GM04503 (cell line): Measurements from ENCODE around the gene IFIT5.
"Not testable (repeated sequence)": the region's sequence is repeated elsewhere in the genome, so short reads cannot be mapped to it uniquely, and the experiment has no call there.

Experiments used
- DNase-seq: peaks from one replicate; pipeline ENCODE4 v3.0.0-alpha.2; 2012; ENCODE audit warnings: low read depth

IFIT5 gene, protein sequence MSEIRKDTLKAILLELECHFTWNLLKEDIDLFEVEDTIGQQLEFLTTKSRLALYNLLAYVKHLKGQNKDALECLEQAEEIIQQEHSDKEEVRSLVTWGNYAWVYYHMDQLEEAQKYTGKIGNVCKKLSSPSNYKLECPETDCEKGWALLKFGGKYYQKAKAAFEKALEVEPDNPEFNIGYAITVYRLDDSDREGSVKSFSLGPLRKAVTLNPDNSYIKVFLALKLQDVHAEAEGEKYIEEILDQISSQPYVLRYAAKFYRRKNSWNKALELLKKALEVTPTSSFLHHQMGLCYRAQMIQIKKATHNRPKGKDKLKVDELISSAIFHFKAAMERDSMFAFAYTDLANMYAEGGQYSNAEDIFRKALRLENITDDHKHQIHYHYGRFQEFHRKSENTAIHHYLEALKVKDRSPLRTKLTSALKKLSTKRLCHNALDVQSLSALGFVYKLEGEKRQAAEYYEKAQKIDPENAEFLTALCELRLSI

DNA sequence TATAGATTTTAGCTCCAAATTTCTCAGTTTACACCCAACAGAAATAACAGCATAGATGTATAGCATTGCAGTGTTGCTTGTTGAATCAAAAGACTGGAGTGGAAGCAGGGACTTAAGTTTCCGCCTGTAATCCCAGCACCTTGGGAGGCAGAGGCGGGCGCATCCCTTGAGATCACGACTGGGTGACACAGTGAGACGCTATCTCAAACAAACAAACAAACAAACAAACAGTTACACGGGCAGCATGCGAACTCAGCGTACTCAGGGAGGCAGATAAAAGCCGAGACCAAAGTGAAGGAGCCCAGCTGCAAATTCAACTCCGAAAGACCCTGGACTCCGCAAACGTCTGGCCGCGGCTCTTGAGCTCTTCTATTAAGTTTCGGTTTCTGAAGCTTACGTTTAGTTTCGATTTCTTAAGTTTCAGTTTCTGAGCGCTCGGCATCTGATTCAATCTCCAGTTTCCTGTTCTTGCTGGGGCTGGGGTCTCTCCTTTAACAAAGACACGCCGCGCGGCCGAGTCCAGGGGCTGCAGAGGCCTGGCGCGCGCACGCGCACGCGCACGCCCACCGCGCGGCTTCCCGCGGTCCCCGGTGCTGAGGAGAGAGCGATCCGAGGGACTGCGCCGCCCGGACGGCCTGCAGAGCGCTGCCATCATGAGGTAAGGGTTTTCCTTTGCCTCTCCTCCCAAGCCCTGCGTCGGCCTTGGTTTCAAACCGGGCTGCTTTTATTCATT lies at the start of gene IFIT5:
TSS of gene IFIT5 (plus strand) at position 423 of the 733 bp plus-strand sequence. CDS start at position 654, 231 bp downstream.
- DNase-seq, result peak; percentile 32

DNA sequence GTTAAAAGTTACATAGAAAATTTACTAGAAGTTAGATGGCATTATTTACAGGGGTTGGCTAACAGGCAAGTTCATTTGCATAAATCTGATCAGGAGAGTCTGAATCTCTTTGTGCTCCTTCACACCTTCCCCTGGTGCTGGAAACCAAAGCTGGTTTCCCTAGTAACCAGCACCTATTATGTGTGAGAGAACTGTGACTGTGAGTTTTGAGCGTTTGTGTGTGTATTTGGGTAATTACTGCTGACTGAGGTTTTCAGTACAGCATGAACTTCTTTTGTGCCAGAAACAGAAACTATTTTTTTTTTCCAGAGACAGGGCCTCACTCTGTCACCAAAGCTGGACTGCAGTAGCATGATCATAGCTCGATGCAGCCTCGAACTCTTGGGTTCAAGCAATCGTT lies 46.8 kb upstream of the IFIT5 start:
- no peak for DNase-seq

DNA sequence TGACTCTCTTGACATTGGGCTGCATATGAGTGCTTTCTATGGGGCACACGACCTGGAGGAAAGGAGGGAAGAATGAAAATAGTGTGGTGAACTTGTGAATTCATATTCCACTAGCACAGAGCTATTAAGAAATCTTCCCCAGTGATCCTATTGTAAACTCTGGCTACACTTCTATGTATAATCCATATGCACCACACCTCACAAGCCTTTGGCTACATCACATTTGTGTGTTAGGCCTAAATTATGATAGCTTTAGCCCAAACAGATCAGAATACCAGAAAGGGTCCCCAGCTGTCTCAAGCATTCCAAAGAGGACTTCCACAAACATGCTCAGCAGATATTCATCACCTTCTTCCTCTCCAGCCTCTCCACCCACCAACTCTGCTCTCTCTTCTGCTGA lies 46.2 kb upstream of the IFIT5 start:
- no peak for DNase-seq

DNA sequence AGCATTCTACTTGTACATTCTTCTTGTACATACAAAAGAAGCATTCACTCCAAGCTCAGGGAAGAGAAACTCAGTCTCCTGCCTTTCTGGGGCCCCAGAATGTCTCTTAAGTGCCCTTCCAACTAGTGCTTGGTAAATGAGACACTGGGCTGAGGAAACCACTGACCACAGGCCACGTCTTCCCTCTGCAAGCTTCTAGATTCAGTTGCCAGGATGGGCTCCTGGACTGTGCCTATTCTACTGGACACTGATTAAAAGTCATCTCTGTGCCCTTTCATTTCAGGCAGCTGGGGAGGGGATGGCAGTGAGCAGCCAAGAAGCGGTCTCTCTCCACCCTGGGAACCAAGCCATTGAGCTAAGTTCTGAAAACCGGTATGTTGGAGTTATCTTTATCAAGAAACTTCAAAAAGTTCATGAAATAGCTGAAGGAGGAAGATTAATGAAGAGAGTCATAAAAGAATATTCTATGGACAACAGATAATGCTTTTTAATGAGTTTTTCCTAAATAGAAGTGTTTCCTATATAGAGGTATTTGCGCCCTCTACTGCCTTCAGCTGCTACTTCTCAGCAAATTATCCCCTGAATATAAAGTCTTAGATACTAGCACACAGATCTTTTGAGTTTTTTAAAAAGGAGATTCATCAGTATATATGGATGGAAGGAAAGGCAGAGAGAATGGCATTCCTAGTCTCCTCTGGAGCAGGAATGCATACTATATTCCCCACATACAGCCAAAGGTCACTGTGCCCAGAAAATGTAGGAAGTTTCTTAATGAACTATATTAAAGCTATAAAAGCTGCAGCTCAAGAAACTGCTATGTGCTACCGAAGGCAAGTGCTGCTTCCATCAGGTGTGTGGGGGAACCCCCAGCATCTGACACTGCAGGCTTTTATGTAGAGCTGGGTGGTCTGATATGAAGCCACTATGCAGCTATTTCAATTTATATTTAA lies 44.9 kb upstream of the IFIT5 start:
- no peak for DNase-seq

DNA sequence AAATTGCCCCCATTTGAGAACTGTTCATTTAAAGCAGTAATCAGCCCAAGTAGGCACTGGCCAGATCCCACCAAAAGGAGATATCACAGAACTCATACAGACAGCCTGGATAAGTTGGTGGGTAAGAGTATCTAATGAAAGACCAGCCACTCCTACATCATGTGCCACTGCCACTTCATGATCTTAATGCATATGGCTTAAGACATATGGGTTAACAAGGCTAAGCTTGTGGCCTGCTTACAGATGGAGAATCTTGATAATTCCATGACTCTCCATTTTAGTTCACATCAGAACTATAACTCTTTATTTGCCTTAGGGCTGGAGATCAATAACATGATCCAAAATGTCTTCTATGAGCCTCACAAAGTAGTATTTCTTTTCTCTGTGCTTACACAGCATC lies 43.3 kb upstream of the IFIT5 start:
- DNase-seq, result no peak

DNA sequence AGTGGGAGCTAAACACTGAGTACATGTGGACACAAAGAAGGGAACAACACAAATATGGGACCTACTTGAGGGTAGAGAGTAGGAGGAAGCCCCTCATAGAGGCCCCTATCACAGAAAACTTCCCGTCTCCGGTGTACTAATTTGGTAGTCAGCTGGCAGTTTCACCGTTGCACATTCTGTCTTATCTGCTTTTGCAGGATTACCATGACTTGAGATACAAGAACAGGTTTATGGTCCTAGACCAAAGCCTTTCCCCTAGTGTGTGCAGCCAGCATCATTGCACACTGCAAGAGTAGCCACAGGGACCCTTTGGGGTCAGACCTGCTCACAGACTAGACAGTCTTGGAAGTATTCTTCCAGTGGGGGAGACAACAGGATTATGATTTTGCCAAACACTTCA lies 42.4 kb upstream of the IFIT5 start:
- no peak for DNase-seq

DNA sequence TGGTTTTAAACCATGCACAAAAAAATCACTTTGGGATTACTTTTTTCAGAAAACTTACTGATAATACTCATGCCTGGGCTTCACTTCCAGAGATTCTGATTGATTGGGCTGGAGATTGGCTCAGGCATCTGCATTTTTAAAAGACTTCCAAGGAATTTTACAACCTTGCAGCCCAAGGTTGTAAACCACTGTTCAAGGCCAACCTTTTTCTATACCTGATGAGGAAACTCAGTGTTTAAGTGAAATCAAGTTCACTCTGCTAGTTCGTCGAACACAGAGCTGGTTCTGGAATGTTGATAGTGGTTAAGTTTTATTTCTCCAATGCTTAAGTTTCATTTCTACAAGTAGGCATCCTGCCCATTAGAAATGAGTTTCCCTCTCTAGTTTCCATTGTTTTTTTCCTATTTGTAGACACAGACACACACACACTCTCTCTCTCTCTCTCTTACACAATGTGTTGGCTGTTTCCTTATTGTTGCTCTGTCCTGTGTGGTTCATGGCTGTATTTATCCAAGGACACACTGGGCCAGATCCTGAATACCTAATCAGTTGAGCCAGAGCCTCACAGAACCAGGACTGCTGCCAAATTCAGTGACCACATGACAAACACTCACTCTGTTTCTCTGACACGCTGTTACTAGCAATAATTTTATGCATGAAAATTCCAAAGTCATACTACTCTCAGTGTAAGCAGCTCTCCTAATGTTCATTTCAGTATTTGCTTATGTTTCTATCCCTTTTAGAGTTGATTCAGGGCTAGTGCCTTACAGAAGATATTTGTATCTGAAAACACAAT lies 40.3 kb upstream of the IFIT5 start:
- DNase-seq, result peak; percentile 99

- no peak for DNase-seq
Measured at GRCh38 chr10:89374713-89375141, 39.6 kb upstream of the IFIT5 start.

DNA sequence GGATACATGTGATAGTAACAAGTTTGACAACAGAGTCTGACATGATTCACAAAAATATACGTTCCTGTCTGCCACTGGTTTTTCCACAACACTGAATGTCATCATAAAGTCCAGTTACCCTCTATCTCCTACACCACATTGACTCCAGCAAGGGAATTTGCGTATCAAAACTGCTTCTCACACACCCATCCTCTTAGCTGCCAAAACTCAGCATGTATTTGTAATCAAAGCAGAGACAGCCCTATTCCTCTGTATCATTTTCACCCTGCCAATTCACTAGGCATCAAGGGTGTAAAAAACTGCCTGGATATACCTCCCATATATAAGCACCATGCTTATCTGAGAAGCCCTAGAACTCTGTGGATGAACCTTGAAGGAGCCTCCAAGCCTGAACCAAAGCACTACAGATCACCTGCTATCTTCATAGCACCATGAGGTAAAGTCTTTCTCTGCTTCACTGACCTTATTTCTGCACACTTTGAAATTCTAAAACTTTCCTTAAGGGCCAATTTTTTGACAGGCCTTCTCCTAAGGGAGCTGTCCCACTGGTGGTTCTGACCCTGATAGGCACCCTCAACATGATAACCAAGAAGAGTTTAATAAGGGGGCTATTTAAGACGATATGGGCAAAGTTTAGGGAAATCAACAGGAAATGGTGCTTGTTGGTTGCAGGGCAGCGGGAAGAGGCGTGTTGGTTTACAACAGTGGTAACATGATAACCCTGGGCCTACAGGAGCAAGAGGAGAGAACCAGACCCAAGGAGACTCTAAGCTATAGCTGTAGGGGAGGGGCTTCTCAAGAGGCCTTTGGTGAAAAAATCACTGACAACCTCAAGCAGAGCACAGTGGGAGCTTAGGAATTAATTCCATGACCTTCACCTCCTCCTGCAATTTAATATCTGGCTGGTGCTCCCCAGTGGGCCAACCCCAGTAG lies 36.4 kb upstream of the IFIT5 start, which contains the start of gene IFIT1B:
TSS of gene IFIT1B (plus strand) at position 352 of the 933 bp plus-strand sequence. CDS start at position 432, 80 bp downstream.
- no peak for DNase-seq

- DNase-seq, result no peak
Measured at GRCh38 chr10:89379103-89379502, 35.3 kb upstream of the IFIT5 start.

DNA sequence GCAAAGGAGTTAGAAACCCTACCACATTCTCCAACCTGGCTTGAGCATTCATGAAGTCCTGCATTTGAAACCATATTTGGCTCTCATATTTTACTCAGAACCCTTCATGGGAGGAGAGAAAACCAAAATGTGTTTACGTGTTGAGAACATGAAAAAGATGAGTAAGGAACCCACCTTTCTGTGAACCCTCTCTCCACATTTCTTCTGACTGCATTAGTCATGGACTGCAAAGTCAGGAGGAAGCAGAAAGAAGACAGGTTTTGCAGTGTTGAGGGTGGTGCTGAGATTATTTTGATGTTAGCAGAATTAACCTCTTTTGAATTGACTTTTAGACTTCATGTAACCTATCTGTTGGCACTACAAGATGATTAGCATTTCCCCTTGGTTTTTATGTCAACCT lies 31.6 kb upstream of the IFIT5 start:
- no peak for DNase-seq

DNA sequence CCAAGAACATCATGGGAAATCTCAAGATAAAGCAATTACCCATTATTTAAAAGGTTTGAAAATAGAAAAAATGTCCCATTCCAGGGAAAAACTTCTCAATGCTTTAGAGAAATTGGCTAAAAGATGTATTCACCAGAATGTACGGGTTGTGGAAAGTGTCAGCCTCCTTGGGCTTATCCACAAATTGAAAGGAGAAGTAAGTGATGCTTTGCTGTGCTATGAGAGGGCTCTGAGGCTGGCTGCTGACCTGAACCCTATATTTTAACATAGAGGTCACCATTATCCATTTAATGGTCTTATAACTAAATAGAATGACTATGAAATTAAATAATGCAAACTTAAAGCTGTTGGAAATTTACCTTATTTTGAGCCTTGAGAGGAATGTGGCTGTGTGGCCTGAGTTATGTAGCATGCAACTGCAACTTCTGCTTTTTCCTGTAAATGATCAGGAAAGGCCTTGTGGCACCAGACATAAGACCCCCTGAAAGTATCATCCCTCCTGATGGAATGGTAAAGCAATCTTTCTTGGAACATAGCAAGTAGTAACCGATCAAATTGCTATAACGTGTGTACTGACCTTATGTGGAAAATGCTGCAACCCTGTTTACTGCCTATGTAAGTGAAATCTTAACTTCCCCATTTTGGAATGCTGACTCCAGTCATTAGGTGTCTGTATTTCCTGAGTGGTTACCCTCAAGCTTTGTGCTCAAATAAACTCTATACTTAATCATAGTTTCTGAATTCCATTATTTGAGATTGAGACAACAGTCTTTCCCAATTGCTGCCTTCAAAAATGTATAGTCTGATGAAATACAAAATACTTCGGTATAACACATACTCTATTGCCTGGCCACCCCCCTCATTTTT lies 29.7 kb upstream of the IFIT5 start:
- DNase-seq, result no peak

- no peak for DNase-seq
Measured at GRCh38 chr10:89388806-89389205, 25.6 kb upstream of the IFIT5 start.

DNA sequence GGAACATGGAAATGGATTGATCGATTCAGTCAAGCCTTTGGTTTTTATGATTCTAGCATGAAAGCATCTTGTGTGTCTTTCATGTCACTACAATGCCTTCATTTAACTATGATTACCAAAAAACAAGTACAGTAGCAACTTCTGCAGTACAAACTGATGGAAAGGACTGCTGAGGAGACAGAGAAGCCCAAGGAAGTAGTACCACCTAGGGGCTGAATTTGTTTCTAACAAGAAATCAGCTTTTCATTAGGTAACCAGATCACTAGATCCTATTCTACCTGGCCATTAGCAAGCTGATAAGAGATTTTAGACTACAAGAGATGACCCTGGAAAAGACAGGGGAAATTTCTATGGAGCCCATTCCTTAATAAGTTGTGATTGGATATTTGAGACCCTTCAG lies 25.1 kb upstream of the IFIT5 start:
- DNase-seq, result no peak

DNA sequence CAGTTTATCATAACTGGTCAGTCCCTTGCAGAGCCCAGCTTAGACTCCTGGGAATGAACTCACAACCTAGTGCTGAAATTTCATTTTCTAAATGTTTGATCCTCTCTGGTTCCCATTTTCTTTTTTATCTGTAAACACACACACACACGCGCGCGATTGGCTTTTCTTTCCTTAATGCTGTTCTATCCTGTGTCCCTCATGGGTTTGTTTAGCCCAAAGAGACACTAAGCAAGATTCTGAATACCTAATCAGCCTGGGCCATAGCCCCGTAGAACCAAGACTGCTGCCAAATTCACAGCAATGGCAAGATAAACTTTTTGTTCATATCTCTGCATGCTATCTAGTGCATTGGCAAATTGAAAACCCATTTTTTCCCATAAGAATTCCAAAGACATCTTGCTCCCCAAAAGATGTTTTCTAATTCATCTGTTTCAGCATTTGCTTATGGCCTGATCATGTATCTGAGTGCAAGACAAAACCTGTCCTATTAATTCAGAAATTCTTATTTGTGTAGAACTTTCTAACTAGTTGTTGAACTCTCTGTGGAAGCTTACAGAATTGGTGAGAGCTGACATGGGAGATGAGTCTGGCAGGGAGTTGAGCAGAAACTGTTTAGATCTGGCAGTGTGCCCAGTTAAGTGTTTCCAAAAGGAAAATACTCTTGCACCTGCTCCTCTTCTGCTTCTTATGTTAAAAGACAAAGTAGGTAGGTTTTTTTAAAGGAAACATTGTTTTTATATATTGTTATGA lies 23.7 kb upstream of the IFIT5 start:
- DNase-seq, result no peak

GRCh38 chr10:89391226-89391576 lies 23.2 kb upstream of the IFIT5 start:
- not testable (repeated sequence) for DNase-seq

- no peak for DNase-seq
Measured at GRCh38 chr10:89391907-89392756, 22.2 kb upstream of the IFIT5 start, which contains the start of gene IFIT1. Gene IFIT1 (plus strand): TSS chr10:89392623. CDS start chr10:89392713, 90 bp downstream.
